M059J (cell line): ENCODE measurements around the gene DEFB128. TPM values are rescaled to one million over a fixed set of nuclear protein-coding genes. Genes with fewer than 3 reads are reported as not detected.
A peak's percentile ranks its signal among the peaks of the same experiment; 100 is the strongest.
"Not testable (repeated sequence)": the region's sequence is repeated elsewhere in the genome, so short reads cannot be mapped to it uniquely, and the experiment has no call there.

Source experiments
- DNase-seq: peaks from one replicate; pipeline ENCODE4 v3.0.0-alpha.2; 2012; ENCODE audit warnings: low read depth
- total RNA-seq: library from RNA; depleted of rRNA; stranded (reverse); fragments of >200 nt; shearing (Covaris generic); gene quantifications from 2 replicates; pipeline ENCODE4 v1.2.3, GENCODE V29; 2014; rRNA removed

Gene DEFB128
- total RNA-seq: not detected in 2 replicates

- no peak for DNase-seq
Measured at GRCh38 chr20:189611-190010, at the start of gene DEFB128. Gene DEFB128, minus strand, starts transcription at chr20:189711. Its CDS starts 88 bp downstream, at chr20:189623.

- DNase-seq: no peak
Measured at GRCh38 chr20:237929-238328, 48.4 kb upstream of the DEFB128 start.

GRCh38 chr20:237489-237888, 48.0 kb upstream of the DEFB128 start:
- DNase-seq: no peak

GRCh38 chr20:235891-236290, 46.4 kb upstream of the DEFB128 start:
- DNase-seq: peak; percentile 49

- no peak for DNase-seq
Measured at GRCh38 chr20:227439-228105, 38.1 kb upstream of the DEFB128 start.

GRCh38 chr20:226958-227357, 37.4 kb upstream of the DEFB128 start, which contains the start of gene DEFB129:
Gene DEFB129, plus strand, starts transcription at chr20:227258. Its CDS starts 31 bp downstream, at chr20:227289.
- DNase-seq: no peak

- DNase-seq: not testable (repeated sequence)
Measured at GRCh38 chr20:225879-226278, 36.4 kb upstream of the DEFB128 start.

GRCh38 chr20:221258-221830, 31.8 kb upstream of the DEFB128 start:
- DNase-seq: no peak

- DNase-seq: peak; percentile 57
Measured at GRCh38 chr20:219290-220115, 30.0 kb upstream of the DEFB128 start.

- no peak for DNase-seq
Measured at GRCh38 chr20:217266-217665, 27.8 kb upstream of the DEFB128 start.

GRCh38 chr20:215796-216195, 26.3 kb upstream of the DEFB128 start:
- no peak for DNase-seq

- no peak for DNase-seq
Measured at GRCh38 chr20:214383-214782, 24.9 kb upstream of the DEFB128 start.

GRCh38 chr20:210809-211502, 21.4 kb upstream of the DEFB128 start:
- DNase-seq: no peak

GRCh38 chr20:208942-209566, 19.5 kb upstream of the DEFB128 start:
- peak; percentile 76 for DNase-seq

GRCh38 chr20:203630-204029, 14.1 kb upstream of the DEFB128 start:
- DNase-seq: not testable (repeated sequence)

GRCh38 chr20:199996-200395, 10.5 kb upstream of the DEFB128 start:
- DNase-seq: peak; percentile 95

GRCh38 chr20:198225-198624, 8.7 kb upstream of the DEFB128 start:
- no peak for DNase-seq

GRCh38 chr20:187733-188132, 1.8 kb downstream of the DEFB128 start:
- DNase-seq: no peak

- no peak for DNase-seq
Measured at GRCh38 chr20:184288-184687, 5.2 kb downstream of the DEFB128 start.

GRCh38 chr20:168876-169275, 20.6 kb downstream of the DEFB128 start:
- DNase-seq: no peak

GRCh38 chr20:164618-165017, 24.9 kb downstream of the DEFB128 start:
- DNase-seq: no peak

- DNase-seq: no peak
Measured at GRCh38 chr20:157154-157553, 32.4 kb downstream of the DEFB128 start, which contains the start of gene DEFB127. Gene DEFB127, plus strand, starts transcription at chr20:157454. Its CDS starts 91 bp downstream, at chr20:157545.
